Measurements from ENCODE around the gene PRKCQ.

GRCh38 chr10:6621536-6621935, 41.5 kb upstream of the PRKCQ start:
- TF ChIP-seq GABPA (IDR thresholded peaks at IDR 0.05 in 1 of 2, conservative IDR thresholded peaks at IDR 0.05 in 1 of 2) (no peak), MAX (IDR thresholded peaks at IDR 0.05) (no peak), CTCF (IDR thresholded peaks at IDR 0.05; ENCODE audit: low read depth, low read length, missing input control) (no peak), ATF3 (IDR thresholded peaks at IDR 0.05) (no peak), RAD21 (IDR thresholded peaks at IDR 0.05) (no peak), TAF1 (conservative IDR thresholded peaks at IDR 0.05) (no peak), REST (IDR thresholded peaks at IDR 0.05) (no peak), ZBTB33 (IDR thresholded peaks at IDR 0.05) (no peak), RXRA (IDR thresholded peaks at IDR 0.05) (no peak), FOXA1 (IDR thresholded peaks at IDR 0.05) (no peak), SP1 (IDR thresholded peaks at IDR 0.05) (no peak), HNF4G (IDR thresholded peaks at IDR 0.05) (no peak)

All from liver (tissue), 3 donors.